GM18873 (cell line): ENCODE measurements around the gene SYNPO2L.
"Not testable (repeated sequence)": the region's sequence is repeated elsewhere in the genome, so short reads cannot be mapped to it uniquely, and the experiment has no call there.

ENCODE experiments used
- ATAC-seq: cut with Tn5 transposase; IDR thresholded peaks from one replicate; pipeline ENCODE4 v1.9.1; 2021; ENCODE audit warnings: mild to moderate bottlenecking, moderate library complexity, moderate number of reproducible peaks; ENCODE audit not compliant: unreplicated experiment, low FRiP score

Gene SYNPO2L

GRCh38 chr10:73625884-73626752 lies 29.7 kb downstream of the SYNPO2L start:
- ATAC-seq: peak; percentile 92

DNA sequence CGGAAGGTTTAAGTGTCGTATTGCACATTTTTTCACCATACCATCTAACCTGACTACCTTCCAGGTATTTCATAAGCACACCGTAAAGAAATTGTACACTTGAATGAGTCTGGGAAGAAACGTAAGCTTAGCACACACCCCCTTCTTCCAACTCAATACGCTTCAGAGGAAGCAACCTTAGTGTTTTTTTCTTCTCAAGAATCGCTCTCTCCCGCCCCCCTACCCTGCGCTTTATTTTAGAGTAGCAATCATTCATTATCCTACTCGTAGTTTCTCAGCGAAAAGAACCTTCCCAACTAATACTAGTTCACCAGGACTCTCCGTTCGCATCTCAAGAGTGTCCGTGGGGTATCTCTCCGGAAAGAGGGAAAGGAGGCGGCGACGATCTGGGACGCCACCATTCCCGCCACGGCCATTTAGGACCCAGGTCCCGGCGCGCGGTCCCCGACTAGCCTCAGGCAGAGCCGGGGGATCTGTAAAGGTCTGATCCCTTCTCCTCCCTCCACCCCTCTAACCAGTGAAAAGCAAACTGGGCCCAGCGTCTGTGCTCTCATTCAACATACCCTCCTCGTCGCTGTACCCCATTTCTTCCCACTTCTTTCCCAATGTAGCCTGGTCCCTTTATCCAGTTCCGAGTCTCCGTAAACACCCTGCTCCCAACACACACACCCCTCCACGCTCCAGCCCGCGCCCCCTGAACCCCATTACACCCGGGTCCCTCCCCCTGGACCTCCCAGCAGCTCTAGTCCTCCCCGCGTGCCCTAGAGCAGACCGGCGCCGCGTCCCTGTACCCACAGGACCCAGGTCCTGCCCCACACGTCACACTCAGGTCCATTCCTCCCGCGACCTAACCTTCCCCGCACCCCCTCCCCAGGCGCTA lies 30.6 kb downstream of the SYNPO2L start:
- peak; percentile 3 for ATAC-seq

DNA sequence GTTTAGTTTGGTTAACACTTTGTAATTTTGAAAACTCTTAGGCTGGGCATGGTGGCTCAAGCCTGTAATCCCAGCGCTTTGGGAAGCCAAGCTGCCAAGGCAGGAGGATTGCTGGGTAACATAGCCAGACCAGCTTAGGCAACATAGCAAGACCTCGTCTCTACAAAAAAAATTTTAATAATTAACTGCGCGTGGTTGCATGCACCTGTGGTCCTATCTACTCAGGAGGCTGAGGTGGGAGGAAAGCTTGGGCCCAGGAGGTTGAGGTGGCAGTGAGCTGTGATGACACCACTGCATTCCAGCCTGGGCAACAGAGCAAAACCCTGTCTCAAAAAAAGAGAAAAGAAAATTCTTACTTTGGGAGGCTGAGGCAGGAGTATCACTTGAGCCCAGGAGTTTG lies 32.8 kb downstream of the SYNPO2L start:
- no peak for ATAC-seq

DNA sequence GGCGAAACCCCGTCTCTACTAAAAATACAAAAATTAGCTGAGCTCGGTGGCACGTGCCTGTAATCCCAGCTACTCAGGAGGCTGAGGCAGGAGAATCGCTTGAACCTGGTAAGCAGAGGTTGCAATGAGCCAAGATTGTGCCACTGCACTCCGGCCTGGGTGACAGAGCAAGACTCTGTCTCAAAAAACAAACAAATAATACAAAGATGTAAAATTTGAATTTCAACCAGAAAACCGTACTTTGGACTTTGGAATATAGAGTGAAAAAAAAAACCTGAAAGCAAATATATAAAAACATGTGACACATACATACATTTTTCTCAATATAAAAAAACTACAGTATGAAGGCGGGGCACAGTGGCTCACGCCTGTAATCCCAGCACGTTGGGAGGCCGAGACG lies 34.9 kb downstream of the SYNPO2L start:
- ATAC-seq: not testable (repeated sequence)

DNA sequence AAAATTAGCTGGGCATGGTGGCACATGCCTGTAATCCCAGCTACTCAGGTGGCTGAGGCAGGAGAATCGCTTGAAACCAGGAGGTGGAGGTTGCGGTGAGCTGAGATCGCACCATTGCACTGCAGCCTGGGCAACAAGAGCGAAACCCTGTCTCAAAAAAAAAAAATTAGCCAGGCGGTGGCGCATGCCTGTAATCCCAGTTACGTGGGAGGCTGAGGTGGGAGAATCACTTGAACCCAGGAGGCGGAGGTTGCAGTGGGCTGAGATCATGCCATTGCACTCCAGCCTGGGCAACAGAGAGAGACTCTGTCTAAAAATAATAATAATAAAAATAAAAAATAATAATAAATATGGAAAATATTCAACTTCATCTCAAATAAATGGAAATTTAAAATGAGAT lies 38.7 kb downstream of the SYNPO2L start:
- ATAC-seq: not testable (repeated sequence)

DNA sequence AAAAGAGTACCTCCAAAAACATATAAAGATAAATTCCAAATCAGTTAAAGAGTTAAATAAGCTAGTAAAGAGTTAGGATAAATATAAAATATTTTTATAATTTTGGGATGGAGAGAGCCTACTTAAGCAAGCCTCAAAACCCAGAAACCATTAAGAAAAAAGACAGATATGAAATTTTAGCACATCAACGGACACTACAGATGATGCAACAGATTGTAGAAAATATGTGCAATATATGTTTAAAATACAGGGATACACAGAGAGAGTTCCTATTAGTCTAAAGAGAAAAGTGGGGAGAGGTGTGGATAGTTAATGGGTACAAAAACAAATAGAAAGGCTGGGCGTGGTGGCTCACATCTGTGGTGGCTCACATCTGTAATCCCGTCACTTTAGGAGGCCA lies 41.1 kb downstream of the SYNPO2L start:
- no peak for ATAC-seq

- ATAC-seq: no peak
Observed at GRCh38 chr10:73609116-73609515, 46.7 kb downstream of the SYNPO2L start.

DNA sequence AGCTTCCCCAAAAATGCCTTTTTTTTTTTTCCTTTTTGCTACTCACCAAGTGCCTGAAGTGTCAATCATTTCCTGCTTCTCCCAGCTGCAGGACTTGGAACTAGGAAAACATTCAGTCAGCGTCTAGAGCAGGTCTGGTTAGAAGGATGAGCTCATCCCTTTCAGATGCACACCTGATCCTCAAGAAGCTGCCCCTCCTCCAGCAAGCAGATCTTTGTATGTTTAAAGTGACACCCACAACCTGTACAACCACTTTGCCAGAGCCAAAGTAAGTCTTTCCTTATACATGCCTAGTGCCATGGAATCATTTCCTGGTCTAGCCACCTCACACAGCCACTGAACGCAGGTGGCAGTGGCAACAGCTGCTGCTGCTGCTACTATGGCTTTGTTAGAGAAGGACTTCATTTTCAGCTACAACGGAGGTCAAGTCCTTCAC lies 54.3 kb downstream of the SYNPO2L start:
- ATAC-seq: no peak

DNA sequence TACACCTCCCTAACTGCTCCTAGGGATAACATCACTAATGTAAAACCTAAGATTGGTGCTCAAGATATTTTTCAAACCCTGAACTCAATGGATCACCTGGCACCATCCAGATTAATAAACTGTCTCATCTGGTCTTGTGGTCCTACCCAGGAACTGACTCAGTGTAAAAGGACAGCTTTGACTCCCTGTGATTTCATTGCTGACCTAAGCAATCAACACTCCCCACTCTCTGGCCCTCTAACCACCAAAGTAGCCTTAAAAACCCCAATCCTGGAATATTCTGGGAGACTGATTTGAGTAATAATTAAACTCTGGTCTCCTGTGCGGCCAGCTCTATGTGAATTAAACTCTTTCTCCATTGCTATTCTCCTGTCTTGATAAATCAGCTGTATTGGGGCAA lies 58.5 kb downstream of the SYNPO2L start:
- no peak for ATAC-seq
